CD4-positive, alpha-beta T cell treated with Interleukin-4 for 1 hour (primary cell): Measurements from ENCODE around the gene PARP12.

Experiments used
- DNase-seq, 2 donors: peaks; one replicate each; pipeline ENCODE4 v3.0.0-alpha.2; 2020 to 2022

PARP12 gene

DNA sequence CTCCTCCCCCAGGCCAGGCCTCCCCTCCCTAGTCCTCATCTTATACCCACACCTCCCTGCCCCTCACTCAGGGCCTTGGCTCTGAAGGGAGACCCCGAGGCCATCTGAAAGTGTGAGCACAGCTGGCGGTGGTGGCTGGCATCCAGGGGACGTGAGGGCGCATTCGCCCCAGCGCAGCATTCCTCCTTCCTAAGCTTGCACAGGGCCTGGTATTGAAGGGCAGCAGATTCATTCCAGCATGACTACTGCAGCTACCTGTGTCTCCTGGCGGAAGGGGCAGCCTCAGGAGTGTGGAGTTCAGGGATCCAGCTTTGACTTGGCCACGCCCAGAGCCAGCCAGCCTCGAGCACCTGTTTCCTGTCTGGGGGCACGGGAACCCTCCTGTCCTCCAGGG is 72.6 kb downstream of the PARP12 start:
- no peak for DNase-seq

DNA sequence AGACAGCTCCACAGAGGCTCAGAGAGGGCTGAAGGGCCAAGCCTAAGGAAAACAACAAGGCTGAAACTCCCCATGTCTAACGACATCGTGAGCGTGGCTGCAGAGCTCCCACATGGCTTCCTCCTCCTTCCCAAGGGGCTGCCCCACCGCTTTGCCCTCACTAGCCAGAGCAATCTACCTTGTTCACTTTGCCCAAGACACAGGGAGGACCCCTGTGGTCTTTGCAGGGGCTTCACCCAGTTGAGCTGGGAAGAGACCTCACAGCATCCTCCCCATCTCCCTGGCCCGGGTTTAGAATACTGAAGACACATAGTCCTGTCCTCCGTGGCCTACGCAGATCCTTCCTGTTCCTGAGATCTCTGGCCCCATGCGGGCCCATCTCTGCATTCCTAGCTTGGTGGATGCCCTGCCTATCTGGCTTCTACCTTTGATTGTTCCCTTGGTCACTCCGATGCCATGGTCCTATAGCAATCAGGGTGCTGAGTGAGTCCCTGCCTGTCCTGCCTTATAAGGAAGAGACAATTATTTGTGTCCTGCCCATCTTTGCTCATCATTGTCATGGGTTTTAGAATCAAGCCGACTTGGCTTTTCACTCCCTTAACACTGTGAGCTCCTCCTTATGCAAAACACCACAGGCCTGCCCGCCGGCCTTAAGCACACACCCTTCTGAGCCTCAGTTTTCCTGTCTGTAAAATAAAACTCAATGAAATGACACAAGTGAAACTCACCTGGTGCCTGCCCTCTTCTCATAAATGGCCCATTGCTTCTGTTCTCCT is 73.2 kb downstream of the PARP12 start:
- no peak for DNase-seq

DNA sequence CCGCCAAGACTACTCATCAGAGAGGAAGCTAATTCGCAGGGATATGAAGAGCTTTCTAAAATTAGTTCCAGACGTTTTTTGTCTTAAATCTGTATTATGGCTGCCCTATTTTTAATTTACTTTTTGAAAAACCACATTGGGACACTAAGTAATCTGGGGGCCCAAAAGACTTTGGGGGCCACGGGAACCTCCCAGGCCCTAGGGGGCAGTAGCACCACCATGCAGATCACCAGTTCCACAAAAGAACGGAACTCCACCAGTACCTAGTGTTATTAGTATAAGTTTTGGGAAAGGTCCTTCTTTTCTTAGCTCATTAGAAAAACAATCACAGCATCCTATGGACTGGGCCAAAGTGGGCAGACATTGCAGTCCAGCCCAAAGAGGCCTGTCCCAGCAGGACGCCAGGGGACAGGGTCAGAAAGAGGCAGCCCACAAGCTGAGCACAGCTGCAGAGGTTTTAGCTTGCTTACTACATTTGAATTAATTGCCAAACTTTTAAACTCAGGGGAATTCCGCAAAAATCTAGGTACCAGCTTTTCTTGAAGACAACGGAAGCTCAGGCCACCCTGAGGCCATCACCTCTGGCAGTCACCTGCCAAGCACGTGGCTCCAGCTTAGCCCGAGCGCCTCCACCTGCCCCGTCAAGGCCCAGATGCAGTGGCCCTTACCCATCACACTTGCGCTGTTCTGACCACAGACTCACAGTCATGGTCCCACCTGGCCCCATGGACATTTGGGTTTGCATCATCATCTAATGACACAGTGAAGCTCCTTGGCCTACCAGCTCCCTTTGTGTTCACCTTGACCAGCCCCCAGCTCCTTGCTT is 74.8 kb downstream of the PARP12 start:
- no peak for DNase-seq

DNA sequence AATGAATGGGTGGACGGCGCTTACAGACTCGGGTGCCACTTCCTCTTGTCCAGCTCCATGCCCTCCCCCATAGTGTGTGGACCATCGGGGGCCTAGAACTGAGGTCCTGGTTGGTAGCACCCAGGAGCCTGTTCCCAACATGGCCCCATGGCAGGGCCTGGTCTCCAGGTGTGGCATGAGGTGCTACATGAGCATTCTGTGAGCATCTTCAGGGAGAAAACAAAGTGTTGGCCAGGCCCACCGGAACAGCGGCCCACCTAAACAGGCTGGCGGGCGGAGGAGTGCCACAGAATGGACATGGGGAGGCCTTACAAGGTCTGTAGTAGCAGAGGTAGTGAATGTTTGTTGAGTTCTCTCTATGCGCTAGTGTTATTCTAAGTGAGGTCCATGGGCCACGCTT is 76.9 kb downstream of the PARP12 start:
- DNase-seq, result no peak

DNA sequence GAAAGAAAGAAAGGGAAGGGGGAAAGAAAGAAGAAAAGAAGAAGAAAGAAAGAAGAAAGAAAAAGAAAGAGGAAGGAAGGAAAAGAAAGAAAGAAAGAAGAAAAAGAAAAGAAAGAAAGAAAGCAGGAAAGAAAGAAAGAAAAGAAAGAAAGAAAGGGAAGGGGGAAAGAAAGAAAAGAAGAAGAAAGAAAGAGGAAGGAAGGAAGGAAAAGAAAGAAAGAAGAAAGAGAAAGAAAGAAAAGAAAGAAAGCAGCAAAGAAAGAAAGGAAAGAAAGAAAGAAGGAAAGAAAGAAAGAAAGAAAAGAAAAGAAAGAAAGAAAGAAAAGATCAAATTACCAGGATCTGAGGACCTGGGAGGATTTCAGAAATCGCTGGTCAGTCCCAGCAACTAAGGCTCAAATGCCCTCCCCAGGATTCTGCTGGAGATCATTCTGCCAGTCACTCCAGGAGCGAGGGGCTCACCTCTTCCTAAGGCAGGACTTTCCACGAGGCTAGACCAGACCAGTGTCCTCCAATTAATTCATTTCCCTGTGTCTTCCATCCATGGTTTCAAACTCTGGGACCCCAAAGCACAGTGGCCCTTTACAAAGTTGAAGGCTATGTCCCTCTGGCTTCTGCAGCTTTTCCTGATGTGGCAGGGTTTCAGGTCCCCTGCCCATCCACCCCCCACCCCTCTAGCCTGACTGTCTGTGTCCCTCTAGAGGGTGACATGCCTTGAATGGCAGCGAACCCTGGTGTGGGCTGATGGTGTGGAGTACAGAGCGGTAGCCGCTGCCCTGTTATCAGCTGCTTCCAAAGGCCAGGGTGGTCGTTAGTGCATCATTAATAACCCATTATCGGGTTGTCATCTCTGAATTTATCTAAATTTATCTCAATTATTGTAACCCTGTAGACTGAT is 77.9 kb downstream of the PARP12 start:
- DNase-seq, result no peak

DNA sequence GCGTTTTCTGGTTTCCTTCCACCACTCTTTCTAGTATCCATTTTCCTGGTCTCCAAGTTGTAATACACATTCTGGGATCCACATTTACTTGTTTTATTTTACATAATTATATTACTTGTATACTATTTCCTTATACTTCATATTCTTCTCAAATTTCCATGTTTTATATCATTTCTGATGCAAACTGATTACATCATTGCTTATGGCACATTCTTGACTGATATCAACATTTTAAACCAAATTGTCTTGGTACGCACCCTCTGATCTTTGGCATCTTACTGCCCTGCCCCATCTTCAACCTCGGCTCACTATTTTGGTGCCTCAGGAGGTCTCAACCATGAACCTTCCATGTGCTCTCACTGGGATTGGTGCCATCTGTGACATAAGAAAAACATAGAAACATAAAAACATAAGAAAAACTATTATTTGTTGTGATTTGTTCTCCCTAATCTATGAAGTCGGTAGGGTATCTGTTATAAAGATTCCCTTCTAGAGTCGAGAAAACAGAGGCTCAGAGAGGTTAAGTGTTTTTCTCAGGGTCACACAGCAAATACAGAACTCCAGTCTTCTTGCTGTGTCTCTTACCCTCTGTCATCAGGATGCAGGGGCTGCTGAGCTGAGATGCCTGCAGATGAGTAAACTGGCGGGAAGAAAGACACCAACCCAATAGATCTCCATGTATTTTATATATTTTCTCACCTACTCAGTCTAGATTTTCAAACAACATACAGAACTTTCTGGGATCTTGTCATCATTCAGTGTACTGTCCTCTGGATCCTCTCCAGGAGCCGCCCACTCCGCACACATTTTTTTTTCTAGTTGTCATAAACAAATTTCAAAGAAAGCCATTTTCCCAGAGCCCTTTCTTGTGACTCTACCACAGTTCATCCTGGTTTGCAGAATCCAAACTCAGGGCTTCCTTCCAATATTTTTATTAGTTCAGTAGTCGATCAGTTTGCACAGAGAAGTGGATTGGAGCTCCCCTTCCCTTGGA is 79.5 kb downstream of the PARP12 start:
- DNase-seq, result no peak

DNA sequence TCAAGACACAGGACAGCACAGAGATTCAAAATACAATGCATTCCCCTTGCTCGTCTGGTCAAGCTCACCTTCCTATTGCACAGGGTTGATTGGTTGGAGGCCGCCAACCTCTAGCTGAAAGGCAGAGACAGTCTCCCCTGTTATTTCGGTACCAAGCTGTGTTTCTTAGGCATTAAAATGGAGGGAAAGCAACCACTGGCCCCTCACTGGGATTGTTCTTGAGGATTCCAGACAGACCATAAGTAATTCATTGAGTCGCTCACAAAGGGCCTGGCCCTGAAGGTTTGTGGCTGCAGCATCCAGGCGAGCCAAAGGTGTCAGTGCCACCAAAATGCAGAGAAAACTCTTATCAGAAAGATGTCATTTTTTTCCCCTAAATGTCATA is 81.2 kb downstream of the PARP12 start:
- DNase-seq, result no peak

DNA sequence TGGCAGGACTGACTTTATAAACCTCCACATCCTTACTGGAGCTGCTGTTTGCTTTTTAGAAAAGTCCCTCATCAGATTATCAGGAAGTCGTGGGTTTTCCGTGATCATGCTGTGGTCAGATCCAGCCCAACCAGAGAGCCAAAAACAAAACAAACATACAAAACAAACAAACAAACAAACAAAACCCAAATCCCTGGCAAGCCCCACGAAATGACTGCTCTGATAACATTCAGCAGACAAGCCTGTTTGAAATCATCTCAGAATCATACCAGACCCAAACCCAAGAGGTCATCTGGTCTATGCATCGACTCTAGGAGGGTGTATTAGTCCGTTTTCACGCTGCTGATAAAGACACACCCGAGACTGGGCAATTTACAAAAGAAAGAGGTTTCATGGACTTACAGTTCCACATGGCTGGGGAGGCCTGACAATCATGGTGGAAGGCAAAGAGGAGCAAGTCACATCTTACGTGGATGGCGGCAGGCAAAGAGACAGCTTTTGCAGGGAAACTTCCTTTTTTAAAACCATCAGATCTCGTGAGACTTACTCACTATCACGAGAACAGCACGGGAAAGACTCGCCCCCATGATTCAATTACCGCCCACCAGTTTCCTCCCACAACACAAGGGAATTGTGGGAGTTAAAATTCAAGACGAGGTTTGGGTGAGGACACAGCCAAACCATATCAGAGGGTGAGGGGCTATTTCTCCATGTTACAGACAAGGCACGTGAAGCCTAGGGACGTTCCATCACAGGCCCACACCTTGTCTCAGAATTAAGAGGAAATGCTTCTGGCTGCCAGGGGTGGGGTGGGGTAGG is 85.7 kb downstream of the PARP12 start:
- DNase-seq, result no peak

DNA sequence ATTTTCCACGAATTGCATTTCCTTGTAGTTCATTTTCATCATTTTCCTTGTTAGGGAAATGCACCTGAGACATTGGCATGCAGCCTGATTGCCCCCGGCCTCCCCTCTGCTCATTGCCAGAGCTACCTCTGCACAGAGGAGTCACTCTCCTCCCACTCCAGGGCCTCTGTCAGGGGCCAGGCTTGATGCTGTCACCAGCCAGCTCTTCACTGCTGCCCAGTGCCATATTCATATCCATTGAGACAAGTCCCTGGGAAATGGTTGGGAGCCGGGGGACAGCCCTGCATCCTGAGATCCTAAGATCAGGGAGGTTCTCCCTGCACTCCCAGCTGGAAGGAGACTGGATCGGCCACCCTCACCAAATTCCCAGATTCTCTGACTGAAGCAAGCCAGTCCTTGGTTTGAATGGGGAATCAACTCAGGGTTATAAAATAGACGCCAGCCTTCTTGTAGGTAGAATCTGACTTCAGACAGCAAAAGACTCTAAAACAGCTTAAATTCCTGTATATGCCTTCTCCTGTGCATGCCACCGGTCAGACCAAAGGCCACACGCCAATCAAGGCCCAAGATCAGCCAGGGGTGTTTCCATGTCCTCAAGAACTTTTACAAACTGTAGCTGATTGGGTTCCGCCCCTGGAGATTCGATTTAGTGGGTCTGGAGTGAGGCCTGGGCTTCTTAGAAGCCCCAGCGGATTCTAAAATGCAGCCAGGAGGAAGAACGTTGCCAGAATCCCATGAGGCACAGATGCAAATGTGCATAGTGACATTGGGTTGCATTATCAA is 86.5 kb downstream of the PARP12 start:
- DNase-seq, result no peak

DNA sequence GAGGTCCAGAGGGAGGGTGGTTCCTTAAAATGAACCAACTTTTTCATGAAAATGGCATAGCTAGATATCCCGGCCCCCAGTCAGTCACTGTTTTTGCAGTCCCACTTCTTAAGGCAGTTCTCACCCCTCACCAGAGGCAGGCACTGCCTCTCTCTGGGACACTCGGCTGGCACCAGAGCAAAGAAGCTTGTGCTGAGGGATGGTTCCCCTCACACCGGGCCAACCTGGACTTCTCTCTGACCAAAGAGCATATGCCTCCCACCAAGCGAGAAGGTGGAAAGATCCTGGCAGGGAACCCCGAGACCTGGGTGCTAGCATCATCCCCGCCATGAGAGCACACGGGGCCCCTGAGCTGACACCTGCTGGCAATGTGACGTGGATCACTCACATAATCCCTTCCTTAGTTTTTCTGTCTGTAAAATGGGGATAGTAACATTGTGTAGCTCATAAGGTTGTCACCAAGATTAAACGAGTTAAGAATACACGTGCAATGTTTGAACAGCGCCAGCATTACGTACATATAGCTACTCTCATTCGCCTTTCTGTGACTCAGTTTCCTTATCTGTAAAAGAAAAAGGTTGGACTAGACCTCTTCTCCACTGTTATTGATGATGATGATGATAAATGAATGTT is 88.5 kb downstream of the PARP12 start:
- no peak for DNase-seq
